Keratinocyte (primary cell): ENCODE results near the gene ZNF165.

Experiments
- EZH2 ChIP-seq: IDR thresholded peaks from one replicate; pipeline ENCODE4 v1.6.1; 2012; ENCODE audit warnings: inconsistent platforms, mild to moderate bottlenecking, low read length, moderate library complexity
- TF ChIP-seq, protein P1 (sequence below), 3 experiments: IDR thresholded peaks in 1 of 3; conservative IDR thresholded peaks in 1 of 3; optimal IDR thresholded peaks in 1 of 3; 2 replicates in 2 of 3; 3 replicates in 1 of 3; pipeline versions ENCODE3 to v1.5.1; 2011; ENCODE audit warnings: low read length in 3 of 3, mild to moderate bottlenecking in 3 of 3, moderate library complexity in 2 of 3, control low read depth in 1 of 3, inconsistent platforms in 1 of 3; ENCODE audit not compliant: insufficient read depth in 2 of 3; ENCODE audit errors: extremely low read depth in 1 of 3

DNA sequence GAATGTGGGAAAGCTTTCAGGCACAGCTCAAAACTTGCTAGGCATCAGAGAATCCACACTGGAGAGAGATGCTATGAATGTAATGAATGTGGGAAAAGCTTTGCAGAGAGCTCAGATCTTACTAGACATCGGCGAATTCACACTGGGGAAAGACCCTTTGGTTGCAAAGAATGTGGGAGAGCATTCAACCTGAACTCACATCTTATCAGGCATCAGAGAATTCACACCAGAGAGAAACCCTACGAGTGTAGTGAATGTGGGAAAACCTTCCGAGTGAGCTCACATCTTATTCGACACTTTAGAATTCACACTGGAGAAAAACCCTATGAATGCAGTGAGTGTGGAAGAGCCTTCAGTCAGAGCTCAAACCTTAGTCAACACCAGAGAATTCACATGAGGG is 8.7 kb downstream of the ZNF165 start:
- TF ChIP-seq, protein P1, sequence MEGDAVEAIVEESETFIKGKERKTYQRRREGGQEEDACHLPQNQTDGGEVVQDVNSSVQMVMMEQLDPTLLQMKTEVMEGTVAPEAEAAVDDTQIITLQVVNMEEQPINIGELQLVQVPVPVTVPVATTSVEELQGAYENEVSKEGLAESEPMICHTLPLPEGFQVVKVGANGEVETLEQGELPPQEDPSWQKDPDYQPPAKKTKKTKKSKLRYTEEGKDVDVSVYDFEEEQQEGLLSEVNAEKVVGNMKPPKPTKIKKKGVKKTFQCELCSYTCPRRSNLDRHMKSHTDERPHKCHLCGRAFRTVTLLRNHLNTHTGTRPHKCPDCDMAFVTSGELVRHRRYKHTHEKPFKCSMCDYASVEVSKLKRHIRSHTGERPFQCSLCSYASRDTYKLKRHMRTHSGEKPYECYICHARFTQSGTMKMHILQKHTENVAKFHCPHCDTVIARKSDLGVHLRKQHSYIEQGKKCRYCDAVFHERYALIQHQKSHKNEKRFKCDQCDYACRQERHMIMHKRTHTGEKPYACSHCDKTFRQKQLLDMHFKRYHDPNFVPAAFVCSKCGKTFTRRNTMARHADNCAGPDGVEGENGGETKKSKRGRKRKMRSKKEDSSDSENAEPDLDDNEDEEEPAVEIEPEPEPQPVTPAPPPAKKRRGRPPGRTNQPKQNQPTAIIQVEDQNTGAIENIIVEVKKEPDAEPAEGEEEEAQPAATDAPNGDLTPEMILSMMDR (optimal IDR thresholded peaks at IDR 0.05 in 1 of 3, IDR thresholded peaks at IDR 0.05 in 1 of 3, conservative IDR thresholded peaks at IDR 0.05 in 1 of 3; ENCODE audit: extremely low read depth in 1 of 3, insufficient read depth in 2 of 3, low read length in 3 of 3) = no peak
- no peak for TF ChIP-seq EZH2
